Esophagus squamous epithelium (tissue), 5 donors: Measurements from ENCODE around the gene GALNT3. TPM values are rescaled to one million over a fixed set of nuclear protein-coding genes. Genes with fewer than 3 reads are reported as not detected.

Source experiments
- DNase-seq: peaks from one replicate; lab custom pipeline; 2025; lab: John Stamatoyannopoulos, UW
- H3K27ac ChIP-seq, 4 donors: fragments of 200-600 bp; sonication (generic); one replicate each; pipeline ENCODE4 v1.5.1; 2016 to 2019; ENCODE audit warnings: mild to moderate bottlenecking in 1 of 4
- H3K27me3 ChIP-seq, 4 donors: fragments of 200-600 bp; sonication (generic); 1 replicate in 3 of 4; 2 replicates in 1 of 4; pipeline versions ENCODE4 v1.5.1 to v1.6.0; 2017 to 2021; ENCODE audit warnings: antibody characterized with exemption in 1 of 4
- H3K36me3 ChIP-seq, 3 donors: fragments of 200-600 bp; sonication (generic); one replicate each; pipeline ENCODE4 v1.5.1; 2016 to 2019
- H3K4me1 ChIP-seq, 3 donors: fragments of 200-600 bp; sonication (generic); one replicate each; pipeline ENCODE4 v1.5.1; 2017 to 2019
- H3K4me3 ChIP-seq, 4 donors: fragments of 200-600 bp; sonication (generic); 1 replicate in 3 of 4; 2 replicates in 1 of 4; pipeline ENCODE4 v1.5.1; 2016 to 2019; ENCODE audit warnings: mild to moderate bottlenecking in 2 of 4, moderate library complexity in 1 of 4
- H3K9me3 ChIP-seq, 3 donors: fragments of 200-600 bp; sonication (generic); one replicate each; pipeline ENCODE4 v1.5.1; 2016 to 2019
- POLR2A ChIP-seq, 4 donors: fragments of 450-650 bp; IDR thresholded peaks; one replicate each; pipeline ENCODE4 v1.6.1; 2017; ENCODE audit warnings: antibody characterized with exemption in 4 of 4, mild to moderate bottlenecking in 4 of 4, moderate library complexity in 3 of 4
- WGBS, 2 donors: methylation state at CpG; one replicate each; pipeline ENCODE4 v1.1.5; 2018; 5-methylcytosine and 5-hydroxymethylcytosine counted together
- intact Hi-C: fragments of 100-400 bp; cut with DNase I; formaldehyde crosslinking; loops from one replicate; pipeline ENCODE4 v1.15.0; 2022
- total RNA-seq, 4 donors: library from RNA; depleted of rRNA; stranded (reverse); fragments of >200 nt; gene quantifications; one replicate each; pipeline ENCODE4 v1.1.0, GENCODE V29; 2016
- TF ChIP-seq, protein P1 (sequence below), 6 experiments: fragments of 450-650 bp in 4 of 6; fragments of 200-600 bp in 2 of 6; sonication (generic) in 2 of 6; IDR thresholded peaks; one replicate each; pipeline ENCODE4 v1.5.1; 2016 to 2019; ENCODE audit warnings: antibody characterized with exemption in 6 of 6, mild to moderate bottlenecking in 4 of 6, moderate library complexity in 4 of 6
- donor health status: DM: yes; HTN: yes; CAD: no.

Gene GALNT3
- total RNA-seq, 4 donors from 2014 or later, result 28.4 to 76.0 (median 43.3) TPM

GRCh38 chr2:165745916-165746315, 48.1 kb downstream of the GALNT3 start:
- no peak for DNase-seq
- H3K36me3 ChIP-seq, result peaks cover 0 to 42% (median 0%) of the 10 kb centered on the region in 3 donors
- TF ChIP-seq, protein P1, sequence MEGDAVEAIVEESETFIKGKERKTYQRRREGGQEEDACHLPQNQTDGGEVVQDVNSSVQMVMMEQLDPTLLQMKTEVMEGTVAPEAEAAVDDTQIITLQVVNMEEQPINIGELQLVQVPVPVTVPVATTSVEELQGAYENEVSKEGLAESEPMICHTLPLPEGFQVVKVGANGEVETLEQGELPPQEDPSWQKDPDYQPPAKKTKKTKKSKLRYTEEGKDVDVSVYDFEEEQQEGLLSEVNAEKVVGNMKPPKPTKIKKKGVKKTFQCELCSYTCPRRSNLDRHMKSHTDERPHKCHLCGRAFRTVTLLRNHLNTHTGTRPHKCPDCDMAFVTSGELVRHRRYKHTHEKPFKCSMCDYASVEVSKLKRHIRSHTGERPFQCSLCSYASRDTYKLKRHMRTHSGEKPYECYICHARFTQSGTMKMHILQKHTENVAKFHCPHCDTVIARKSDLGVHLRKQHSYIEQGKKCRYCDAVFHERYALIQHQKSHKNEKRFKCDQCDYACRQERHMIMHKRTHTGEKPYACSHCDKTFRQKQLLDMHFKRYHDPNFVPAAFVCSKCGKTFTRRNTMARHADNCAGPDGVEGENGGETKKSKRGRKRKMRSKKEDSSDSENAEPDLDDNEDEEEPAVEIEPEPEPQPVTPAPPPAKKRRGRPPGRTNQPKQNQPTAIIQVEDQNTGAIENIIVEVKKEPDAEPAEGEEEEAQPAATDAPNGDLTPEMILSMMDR (IDR thresholded peaks at IDR 0.05), result no peak
- TF ChIP-seq POLR2A (IDR thresholded peaks at IDR 0.05), result no peak
- intact Hi-C loops, result no loop called here
- no peak overlapping the region for H3K4me3 ChIP-seq
- H3K27me3 ChIP-seq, result no peaks in the 10 kb centered on the region
- 36 to 44% methylated on average over 2 of the region's 2 CpGs for WGBS, 2 donors
- no peaks in the 10 kb centered on the region for H3K4me1 ChIP-seq
- no peaks in the 10 kb centered on the region for H3K9me3 ChIP-seq
- no peak overlapping the region for H3K27ac ChIP-seq

- 53 to 75% methylated on average over 2 of the region's 2 CpGs for WGBS, 2 donors
- Histone ChIP-seq H3K4me1 (no peaks in the 10 kb centered on the region), H3K36me3 (peaks cover 0 to 34% (median 0%) of the 10 kb centered on the region in 3 donors), H3K4me3 (no peak overlapping the region), H3K27me3 (no peaks in the 10 kb centered on the region), H3K27ac (no peak overlapping the region), H3K9me3 (no peaks in the 10 kb centered on the region)
- no peak for TF ChIP-seq POLR2A (IDR thresholded peaks at IDR 0.05)
- TF ChIP-seq, protein P1 (IDR thresholded peaks at IDR 0.05), result no peak
- no peak for DNase-seq
- intact Hi-C loops, result no loop called here
Measured at GRCh38 chr2:165743442-165743841, 50.6 kb downstream of the GALNT3 start.

DNA sequence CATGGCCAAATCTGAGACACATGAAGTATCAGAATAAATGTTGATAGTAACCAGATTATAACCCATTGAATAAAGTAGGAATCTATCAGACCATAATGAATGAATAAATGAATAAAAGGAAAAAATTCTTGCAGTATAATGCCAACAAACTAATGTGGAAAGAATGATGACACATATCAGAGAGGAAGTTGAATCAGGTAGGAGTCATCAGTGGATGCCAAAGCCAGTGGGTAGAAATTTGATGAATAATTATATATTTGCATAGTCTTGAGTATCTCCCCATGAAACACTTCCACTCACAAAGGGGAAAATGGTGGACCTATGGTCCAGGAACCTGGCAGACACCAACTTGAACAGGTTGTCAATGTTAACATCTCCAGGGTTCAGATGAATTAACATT, 68.6 kb downstream of the GALNT3 start:
- Histone ChIP-seq H3K4me1 (no peaks in the 10 kb centered on the region), H3K4me3 (no peak overlapping the region), H3K9me3 (no peaks in the 10 kb centered on the region), H3K36me3 (no peaks in the 10 kb centered on the region), H3K27ac (no peak overlapping the region), H3K27me3 (no peaks in the 10 kb centered on the region)
- DNase-seq, result no peak
- TF ChIP-seq, protein P1 (IDR thresholded peaks at IDR 0.05), result no peak
- no peak for TF ChIP-seq POLR2A (IDR thresholded peaks at IDR 0.05)
- intact Hi-C loops, result no loop called here

- DNase-seq, result no peak
- Histone ChIP-seq H3K4me3 (no peak overlapping the region), H3K36me3 (no peaks in the 10 kb centered on the region), H3K27ac (no peak overlapping the region), H3K9me3 (no peaks in the 10 kb centered on the region), H3K27me3 (no peaks in the 10 kb centered on the region), H3K4me1 (no peaks in the 10 kb centered on the region)
- TF ChIP-seq, protein P1 (IDR thresholded peaks at IDR 0.05), result no peak
- TF ChIP-seq POLR2A (IDR thresholded peaks at IDR 0.05), result no peak
- intact Hi-C loops, result no loop called here
Measured at GRCh38 chr2:165720511-165720910, 73.5 kb downstream of the GALNT3 start.

- no peak overlapping the region for H3K27ac ChIP-seq
- no peaks in the 10 kb centered on the region for H3K36me3 ChIP-seq
- intact Hi-C loops, result no loop called here
- DNase-seq, result no peak
- H3K9me3 ChIP-seq, result no peaks in the 10 kb centered on the region
- H3K4me3 ChIP-seq, result no peak overlapping the region
- no peaks in the 10 kb centered on the region for H3K27me3 ChIP-seq
- 45 to 60% methylated on average over 1 of the region's 1 CpG for WGBS, 2 donors
- TF ChIP-seq POLR2A (IDR thresholded peaks at IDR 0.05), result no peak
- TF ChIP-seq, protein P1 (IDR thresholded peaks at IDR 0.05), result no peak
- no peaks in the 10 kb centered on the region for H3K4me1 ChIP-seq
Measured at GRCh38 chr2:165718610-165719210, 75.3 kb downstream of the GALNT3 start.
